HepG2 (cell line): ENCODE data around the gene DDX1.

ENCODE experiments used
- CBX1 ChIP-seq: IDR thresholded peaks from one replicate; pipeline ENCODE4 v1.6.1; 2016; ENCODE audit warnings: antibody characterized with exemption, low read depth
- ELF1 ChIP-seq: sonication (generic); formaldehyde crosslinking; IDR thresholded peaks from 2 replicates; pipeline ENCODE4 v1.4.0; 2020; ENCODE audit warnings: missing genetic modification reagents
- FIP1L1 ChIP-seq: fragments of 200-400 bp; formaldehyde crosslinking; IDR thresholded peaks from 2 replicates; pipeline ENCODE4 v1.6.1; 2018; ENCODE audit warnings: low read depth, mild to moderate bottlenecking, low read length, moderate library complexity, borderline replicate concordance; ENCODE audit not compliant: insufficient read depth
- HNRNPLL ChIP-seq: fragments of 200-400 bp; formaldehyde crosslinking; IDR thresholded peaks from 2 replicates; pipeline ENCODE4 v1.6.1; 2017; ENCODE audit warnings: mild to moderate bottlenecking, low read depth, low read length; ENCODE audit not compliant: poor library complexity, severe bottlenecking
- KDM1A ChIP-seq: IDR thresholded peaks from 2 replicates; pipeline ENCODE4 v1.6.1; 2016; ENCODE audit warnings: missing compliant biosample characterization
- PHF20 ChIP-seq: sonication (generic); formaldehyde crosslinking; IDR thresholded peaks from 2 replicates; pipeline ENCODE4 v1.5.0; 2020; ENCODE audit warnings: mild to moderate bottlenecking, missing genetic modification reagents
- SP5 ChIP-seq: IDR thresholded peaks from 2 replicates; pipeline ENCODE4 v1.6.1; 2016; ENCODE audit warnings: low read depth, borderline replicate concordance
- ZNF124 ChIP-seq: sonication (generic); formaldehyde crosslinking; IDR thresholded peaks from 2 replicates; pipeline ENCODE4 v1.4.0; 2020; ENCODE audit warnings: missing genetic modification reagents
- ZNF510 ChIP-seq: sonication (generic); formaldehyde crosslinking; IDR thresholded peaks from 2 replicates; pipeline ENCODE4 v1.4.0; 2020; ENCODE audit warnings: low read depth, mild to moderate bottlenecking, missing genetic modification reagents
- ZNF644 ChIP-seq: IDR thresholded peaks from 2 replicates; pipeline ENCODE4 v1.6.1; 2016; ENCODE audit warnings: low read depth
- ZNF775 ChIP-seq: sonication (generic); formaldehyde crosslinking; IDR thresholded peaks from 2 replicates; pipeline ENCODE4 v1.4.0; 2020; ENCODE audit warnings: missing genetic modification reagents, mild to moderate bottlenecking, moderate library complexity, borderline replicate concordance
- TF ChIP-seq, protein P1 (sequence below): sonication (generic); formaldehyde crosslinking; IDR thresholded peaks from 2 replicates; pipeline ENCODE4 v1.4.0; 2020; ENCODE audit warnings: mild to moderate bottlenecking, missing genetic modification reagents
- TF ChIP-seq, protein P2 (sequence below): sonication (generic); formaldehyde crosslinking; IDR thresholded peaks from 2 replicates; pipeline ENCODE4 v1.5.0; 2020; ENCODE audit warnings: mild to moderate bottlenecking, missing genetic modification reagents, moderate library complexity

DNA sequence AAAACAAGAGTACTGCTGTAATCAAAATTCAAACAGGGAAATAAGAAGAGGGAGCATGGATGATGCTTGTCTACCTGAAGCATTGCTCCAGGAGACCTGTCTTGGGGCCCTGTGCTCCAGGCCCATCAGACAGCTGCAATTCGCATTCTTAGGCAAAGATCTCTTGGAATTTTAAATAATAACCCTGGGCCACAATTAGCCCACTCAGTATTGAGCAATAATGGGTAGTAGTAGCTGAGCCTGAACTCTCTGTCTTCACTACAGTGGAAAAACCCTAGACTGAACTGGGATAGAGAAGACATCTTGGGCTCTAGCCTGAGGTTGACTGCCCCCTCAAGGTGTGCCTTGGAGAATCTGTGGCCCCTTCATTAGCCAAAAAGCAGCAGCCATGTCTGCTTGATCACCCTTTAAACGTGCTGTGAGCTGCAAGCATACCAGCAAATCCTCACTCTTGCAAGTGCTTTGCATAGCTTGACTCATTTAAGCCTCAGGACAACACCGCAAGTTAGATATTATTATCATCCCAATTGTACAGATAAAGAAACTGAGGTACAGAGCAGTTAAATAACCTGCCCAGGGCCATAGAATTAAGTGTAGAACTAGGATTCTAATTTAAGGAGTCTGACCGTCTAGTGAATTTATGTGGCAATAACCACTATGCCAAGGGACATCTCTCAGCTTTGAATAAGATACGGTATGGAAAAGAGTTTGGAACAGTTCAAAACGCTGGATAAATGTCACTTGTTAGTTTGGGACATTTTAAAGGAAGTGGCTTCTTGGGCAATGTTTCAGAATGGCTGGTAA, 69.0 kb downstream of the DDX1 start:
- TF ChIP-seq FIP1L1 = no peak
- TF ChIP-seq, protein P1, sequence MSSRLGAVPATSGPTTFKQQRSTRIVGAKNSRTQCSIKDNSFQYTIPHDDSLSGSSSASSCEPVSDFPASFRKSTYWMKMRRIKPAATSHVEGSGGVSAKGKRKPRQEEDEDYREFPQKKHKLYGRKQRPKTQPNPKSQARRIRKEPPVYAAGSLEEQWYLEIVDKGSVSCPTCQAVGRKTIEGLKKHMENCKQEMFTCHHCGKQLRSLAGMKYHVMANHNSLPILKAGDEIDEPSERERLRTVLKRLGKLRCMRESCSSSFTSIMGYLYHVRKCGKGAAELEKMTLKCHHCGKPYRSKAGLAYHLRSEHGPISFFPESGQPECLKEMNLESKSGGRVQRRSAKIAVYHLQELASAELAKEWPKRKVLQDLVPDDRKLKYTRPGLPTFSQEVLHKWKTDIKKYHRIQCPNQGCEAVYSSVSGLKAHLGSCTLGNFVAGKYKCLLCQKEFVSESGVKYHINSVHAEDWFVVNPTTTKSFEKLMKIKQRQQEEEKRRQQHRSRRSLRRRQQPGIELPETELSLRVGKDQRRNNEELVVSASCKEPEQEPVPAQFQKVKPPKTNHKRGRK = no peak
- TF ChIP-seq ZNF510 (CRISPR knock-in tag) = no peak
- TF ChIP-seq ZNF124 (CRISPR knock-in tag) = no peak
- TF ChIP-seq CBX1 = no peak
- no peak for TF ChIP-seq ZNF775
- no peak for TF ChIP-seq HNRNPLL
- no peak for TF ChIP-seq PHF20 (CRISPR knock-in tag)
- no peak for TF ChIP-seq ZNF644 (CRISPR knock-in tag)
- TF ChIP-seq, protein P2, sequence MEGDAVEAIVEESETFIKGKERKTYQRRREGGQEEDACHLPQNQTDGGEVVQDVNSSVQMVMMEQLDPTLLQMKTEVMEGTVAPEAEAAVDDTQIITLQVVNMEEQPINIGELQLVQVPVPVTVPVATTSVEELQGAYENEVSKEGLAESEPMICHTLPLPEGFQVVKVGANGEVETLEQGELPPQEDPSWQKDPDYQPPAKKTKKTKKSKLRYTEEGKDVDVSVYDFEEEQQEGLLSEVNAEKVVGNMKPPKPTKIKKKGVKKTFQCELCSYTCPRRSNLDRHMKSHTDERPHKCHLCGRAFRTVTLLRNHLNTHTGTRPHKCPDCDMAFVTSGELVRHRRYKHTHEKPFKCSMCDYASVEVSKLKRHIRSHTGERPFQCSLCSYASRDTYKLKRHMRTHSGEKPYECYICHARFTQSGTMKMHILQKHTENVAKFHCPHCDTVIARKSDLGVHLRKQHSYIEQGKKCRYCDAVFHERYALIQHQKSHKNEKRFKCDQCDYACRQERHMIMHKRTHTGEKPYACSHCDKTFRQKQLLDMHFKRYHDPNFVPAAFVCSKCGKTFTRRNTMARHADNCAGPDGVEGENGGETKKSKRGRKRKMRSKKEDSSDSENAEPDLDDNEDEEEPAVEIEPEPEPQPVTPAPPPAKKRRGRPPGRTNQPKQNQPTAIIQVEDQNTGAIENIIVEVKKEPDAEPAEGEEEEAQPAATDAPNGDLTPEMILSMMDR (CRISPR knock-in tag) = no peak
- TF ChIP-seq ELF1 (CRISPR knock-in tag) = no peak
- TF ChIP-seq SP5 (CRISPR knock-in tag) = no peak
- no peak for TF ChIP-seq KDM1A
